H9 (cell line): ENCODE measurements around the gene THSD4. TPM values are rescaled to one million over a fixed set of nuclear protein-coding genes. Genes with fewer than 3 reads are reported as not detected.

Experiments used
- DNase-seq: peaks from one replicate; pipeline ENCODE4 v3.0.0-alpha.2; 2017
- H2AFZ ChIP-seq: one replicate; pipeline ENCODE4 v1.6.1; 2013; ENCODE audit warnings: mild to moderate bottlenecking, low read length, control low read depth, moderate library complexity
- H2AK5ac ChIP-seq: 2 replicates; pipeline ENCODE4 v1.6.1; 2013; ENCODE audit warnings: low read length, control low read depth, mixed read lengths; ENCODE audit not compliant: insufficient read length
- H2BK120ac ChIP-seq: one replicate; pipeline ENCODE4 v1.6.1; 2013; ENCODE audit warnings: low read depth, mild to moderate bottlenecking, low read length, control low read depth, inconsistent platforms; ENCODE audit not compliant: poor library complexity, severe bottlenecking
- H2BK12ac ChIP-seq: 2 replicates; pipeline ENCODE4 v1.6.1; 2013; ENCODE audit warnings: low read length, control low read depth, mixed read lengths, low read depth; ENCODE audit not compliant: insufficient read length
- H2BK15ac ChIP-seq: 2 replicates; pipeline ENCODE4 v1.6.1; 2013; ENCODE audit warnings: low read depth, low read length, control low read depth
- H2BK20ac ChIP-seq: one replicate; pipeline ENCODE4 v1.6.1; 2013; ENCODE audit warnings: low read depth, mild to moderate bottlenecking, low read length, control low read depth, inconsistent platforms; ENCODE audit not compliant: poor library complexity, severe bottlenecking
- H2BK5ac ChIP-seq: 2 replicates; pipeline ENCODE4 v1.6.1; 2013; ENCODE audit warnings: low read length, control low read depth, mixed read lengths; ENCODE audit not compliant: insufficient read length
- H3K14ac ChIP-seq: 2 replicates; pipeline ENCODE4 v1.6.1; 2013; ENCODE audit warnings: low read length, control low read depth; ENCODE audit not compliant: insufficient read depth
- H3K18ac ChIP-seq: 2 replicates; pipeline ENCODE4 v1.6.1; 2013; ENCODE audit warnings: low read depth, mild to moderate bottlenecking, mixed read lengths, low read length, control low read depth; ENCODE audit not compliant: insufficient read length
- H3K23ac ChIP-seq: 2 replicates; pipeline ENCODE4 v1.6.1; 2013; ENCODE audit warnings: low read length, control low read depth, mixed read lengths, low read depth; ENCODE audit not compliant: insufficient read length
- H3K23me2 ChIP-seq: 2 replicates; pipeline ENCODE4 v1.6.1; 2013; ENCODE audit warnings: low read depth, mild to moderate bottlenecking, mixed read lengths, low read length, control low read depth; ENCODE audit not compliant: insufficient read length, poor library complexity, severe bottlenecking
- H3K27ac ChIP-seq: 2 replicates; pipeline ENCODE4 v1.5.1; 2013; ENCODE audit warnings: low read length, control low read depth, mixed read lengths, low read depth; ENCODE audit not compliant: insufficient read length
- H3K27me3 ChIP-seq: 2 replicates; pipeline ENCODE4 v1.6.1; 2013; ENCODE audit warnings: low read length, control low read depth, inconsistent platforms; ENCODE audit not compliant: insufficient read depth
- H3K4ac ChIP-seq: 2 replicates; pipeline ENCODE4 v1.6.1; 2013; ENCODE audit warnings: low read depth, mild to moderate bottlenecking, control low read depth, inconsistent platforms, low read length, moderate library complexity
- H3K4me1 ChIP-seq: 2 replicates; pipeline ENCODE4 v1.6.1; 2013; ENCODE audit warnings: low read length, control low read depth, inconsistent platforms; ENCODE audit not compliant: insufficient read depth
- H3K4me2 ChIP-seq: 2 replicates; pipeline ENCODE4 v1.6.1; 2013; ENCODE audit warnings: low read length, control low read depth, mixed read lengths; ENCODE audit not compliant: insufficient read length, insufficient read depth
- H3K56ac ChIP-seq: 2 replicates; pipeline ENCODE4 v1.6.1; 2013; ENCODE audit warnings: low read depth, mild to moderate bottlenecking, mixed read lengths, low read length, control low read depth; ENCODE audit not compliant: insufficient read length
- H3K79me1 ChIP-seq: 2 replicates; pipeline ENCODE4 v1.6.1; 2013; ENCODE audit warnings: low read depth, mild to moderate bottlenecking, moderate library complexity, low read length, control low read depth, inconsistent platforms; ENCODE audit not compliant: insufficient read depth, poor library complexity, severe bottlenecking
- H3K79me2 ChIP-seq: 2 replicates; pipeline ENCODE4 v1.6.1; 2013; ENCODE audit warnings: low read length, control low read depth, inconsistent platforms; ENCODE audit not compliant: insufficient read depth
- H3K9ac ChIP-seq: 2 replicates; pipeline ENCODE4 v1.6.1; 2013; ENCODE audit warnings: low read length, control low read depth, mixed read lengths; ENCODE audit not compliant: insufficient read length; ENCODE audit errors: extremely low read depth
- H3K9me3 ChIP-seq: one replicate; pipeline ENCODE4 v1.6.1; 2013; ENCODE audit warnings: low read depth, low read length, inconsistent platforms; ENCODE audit not compliant: control insufficient read depth
- H3T11ph ChIP-seq: one replicate; pipeline ENCODE4 v1.6.1; 2013; ENCODE audit warnings: mild to moderate bottlenecking, low read length, control low read depth, inconsistent platforms
- H4K20me1 ChIP-seq: one replicate; pipeline ENCODE4 v1.6.1; 2013; ENCODE audit not compliant: control insufficient read depth, insufficient read length, insufficient read depth
- H4K5ac ChIP-seq: 2 replicates; pipeline ENCODE4 v1.6.1; 2013; ENCODE audit warnings: low read depth, mild to moderate bottlenecking, mixed read lengths, low read length, control low read depth; ENCODE audit not compliant: insufficient read length
- H4K8ac ChIP-seq: replicated peaks from 2 replicates; pipeline ENCODE4 v1.6.1; 2013; ENCODE audit warnings: low read length, control low read depth, mixed read lengths, low read depth; ENCODE audit not compliant: insufficient read length
- H4K91ac ChIP-seq: 2 replicates; pipeline ENCODE4 v1.6.1; 2013; ENCODE audit warnings: low read depth, mild to moderate bottlenecking, moderate library complexity, mixed read lengths, low read length, control low read depth; ENCODE audit not compliant: insufficient read length
- H3K27ac Mint-ChIP-seq, 3 experiments: 2 replicates in 2 of 3; 3 replicates in 1 of 3; pipeline ENCODE4 v1.8.0; 2020 to 2021; ENCODE audit warnings: mixed read lengths in 3 of 3, mild to moderate bottlenecking in 1 of 3, moderate library complexity in 1 of 3
- H3K27me3 Mint-ChIP-seq: 2 replicates; pipeline ENCODE4 v1.8.0; 2021; ENCODE audit warnings: low read depth, mild to moderate bottlenecking, moderate library complexity, mixed read lengths
- H3K36me3 Mint-ChIP-seq, 3 experiments: 2 replicates in 2 of 3; 3 replicates in 1 of 3; pipeline ENCODE4 v1.8.0; 2020 to 2021; ENCODE audit warnings: low read depth in 3 of 3, mixed read lengths in 3 of 3; ENCODE audit not compliant: insufficient read depth in 1 of 3
- H3K4me1 Mint-ChIP-seq, 2 experiments: 2 replicates each; pipeline ENCODE4 v1.8.0; 2020; ENCODE audit warnings: mixed read lengths in 2 of 2
- H3K4me3 Mint-ChIP-seq, 2 experiments: 2 replicates in 1 of 2; 3 replicates in 1 of 2; pipeline ENCODE4 v1.8.0; 2020 to 2021; ENCODE audit warnings: mild to moderate bottlenecking in 2 of 2, mixed read lengths in 2 of 2, moderate library complexity in 1 of 2
- H3K9me3 Mint-ChIP-seq, 2 experiments: 2 replicates in 1 of 2; 3 replicates in 1 of 2; pipeline ENCODE4 v1.8.0; 2020; ENCODE audit warnings: mild to moderate bottlenecking in 2 of 2, mixed read lengths in 2 of 2, moderate library complexity in 1 of 2
- WGBS: extraction: QIAGEN DNeasy Blood & Tissue Kit; methylation state at CpG from one replicate; pipeline ENCODE4 v1.1.7; 2013; ENCODE audit warnings: missing lambda C conversion rate, low lambda C conversion rate, mixed read lengths; ENCODE audit not compliant: insufficient read length; ENCODE audit errors: extremely low coverage; 5-methylcytosine and 5-hydroxymethylcytosine counted together
- total RNA-seq: library from RNA; stranded (reverse); gene quantifications from 2 replicates; pipeline ENCODE4 v1.2.1, GENCODE V29; 2021
- TF ChIP-seq, protein P1 (sequence below): fragments of 200-600 bp; sonication (generic); conservative IDR thresholded peaks from 3 replicates; pipeline ENCODE4 v1.8.0; 2021; ENCODE audit warnings: antibody characterized with exemption, mild to moderate bottlenecking

THSD4 gene
- total RNA-seq, 1 experiment from 2014 or later: 5.5 TPM

DNA sequence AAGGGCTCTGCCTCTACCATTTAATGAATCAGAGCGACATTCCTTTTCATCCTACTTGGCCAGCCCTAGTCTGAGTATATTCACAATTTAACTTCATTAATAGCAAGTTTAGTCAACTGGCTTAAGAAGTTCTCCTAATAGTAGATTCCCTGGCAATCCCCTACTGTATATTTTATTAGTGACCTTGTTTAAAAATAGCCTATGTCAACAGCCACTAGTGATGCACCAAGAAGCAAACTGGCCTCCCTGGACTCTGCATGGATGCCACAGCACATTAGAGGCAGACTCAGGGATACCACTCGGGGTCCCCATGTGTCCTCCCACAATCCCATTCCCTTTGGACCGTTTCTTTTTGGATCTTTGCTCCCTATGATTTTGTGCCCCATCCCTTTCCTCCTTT lies 83.6 kb downstream of the THSD4 start:
- Histone ChIP-seq H3K14ac (no peak overlapping the region), H2BK20ac (no peak overlapping the region), H4K5ac (no peak overlapping the region), H3K9ac (no peak overlapping the region), H3K4ac (no peak overlapping the region), H4K20me1 (no peaks in the 10 kb centered on the region), H2AFZ (no peak overlapping the region), H3K4me2 (no peak overlapping the region), H4K8ac (no peak overlapping the region), H3K23ac (no peak overlapping the region), H2AK5ac (no peak overlapping the region), H3K4me1 (peaks cover 15% of the 10 kb centered on the region; the same call in 1 of the 2 replicates), H2BK5ac (no peak overlapping the region), H3K23me2 (no peaks in the 10 kb centered on the region), H3K56ac (no peak overlapping the region), H3K9me3 (no peaks in the 10 kb centered on the region), H2BK12ac (no peak overlapping the region), H3T11ph (no peak overlapping the region), H2BK15ac (no peak overlapping the region), H3K79me2 (no peaks in the 10 kb centered on the region), H3K27me3 (no peaks in the 10 kb centered on the region), H4K91ac (no peak overlapping the region), H2BK120ac (no peak overlapping the region), H3K27ac (no peak overlapping the region), H3K18ac (no peak overlapping the region), H3K79me1 (no peaks in the 10 kb centered on the region)
- Mint-ChIP-seq H3K27me3 (peaks cover 17% of the 10 kb centered on the region), H3K4me1 (peaks cover 29 to 31% of the 10 kb centered on the region in 2 experiments), H3K4me3 (no peak overlapping the region), H3K36me3 (peaks cover 0 to 1% (median 0%) of the 10 kb centered on the region in 3 experiments; a peak in 1 of 7 replicates), H3K27ac (no peak overlapping the region), H3K9me3 (no peaks in the 10 kb centered on the region; a peak in 1 of 5 replicates)
- TF ChIP-seq, protein P1, sequence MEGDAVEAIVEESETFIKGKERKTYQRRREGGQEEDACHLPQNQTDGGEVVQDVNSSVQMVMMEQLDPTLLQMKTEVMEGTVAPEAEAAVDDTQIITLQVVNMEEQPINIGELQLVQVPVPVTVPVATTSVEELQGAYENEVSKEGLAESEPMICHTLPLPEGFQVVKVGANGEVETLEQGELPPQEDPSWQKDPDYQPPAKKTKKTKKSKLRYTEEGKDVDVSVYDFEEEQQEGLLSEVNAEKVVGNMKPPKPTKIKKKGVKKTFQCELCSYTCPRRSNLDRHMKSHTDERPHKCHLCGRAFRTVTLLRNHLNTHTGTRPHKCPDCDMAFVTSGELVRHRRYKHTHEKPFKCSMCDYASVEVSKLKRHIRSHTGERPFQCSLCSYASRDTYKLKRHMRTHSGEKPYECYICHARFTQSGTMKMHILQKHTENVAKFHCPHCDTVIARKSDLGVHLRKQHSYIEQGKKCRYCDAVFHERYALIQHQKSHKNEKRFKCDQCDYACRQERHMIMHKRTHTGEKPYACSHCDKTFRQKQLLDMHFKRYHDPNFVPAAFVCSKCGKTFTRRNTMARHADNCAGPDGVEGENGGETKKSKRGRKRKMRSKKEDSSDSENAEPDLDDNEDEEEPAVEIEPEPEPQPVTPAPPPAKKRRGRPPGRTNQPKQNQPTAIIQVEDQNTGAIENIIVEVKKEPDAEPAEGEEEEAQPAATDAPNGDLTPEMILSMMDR: no peak
- DNase-seq: no peak
- no CpG with 5 or more reads among the region's 3 CpGs for WGBS
